Measurements from ENCODE around the gene ATP2C1. TPM values are rescaled to one million over a fixed set of nuclear protein-coding genes. Genes with fewer than 3 reads are reported as not detected.
A peak's percentile ranks its signal among the peaks of the same experiment; 100 is the strongest.

ATP2C1 gene
- total and polyA plus RNA-seq, 2 of the 13 experiments (the other 11 are each of a cell fraction or from before 2014, with no cell fraction given), result 32.4 to 37.6 TPM

DNA sequence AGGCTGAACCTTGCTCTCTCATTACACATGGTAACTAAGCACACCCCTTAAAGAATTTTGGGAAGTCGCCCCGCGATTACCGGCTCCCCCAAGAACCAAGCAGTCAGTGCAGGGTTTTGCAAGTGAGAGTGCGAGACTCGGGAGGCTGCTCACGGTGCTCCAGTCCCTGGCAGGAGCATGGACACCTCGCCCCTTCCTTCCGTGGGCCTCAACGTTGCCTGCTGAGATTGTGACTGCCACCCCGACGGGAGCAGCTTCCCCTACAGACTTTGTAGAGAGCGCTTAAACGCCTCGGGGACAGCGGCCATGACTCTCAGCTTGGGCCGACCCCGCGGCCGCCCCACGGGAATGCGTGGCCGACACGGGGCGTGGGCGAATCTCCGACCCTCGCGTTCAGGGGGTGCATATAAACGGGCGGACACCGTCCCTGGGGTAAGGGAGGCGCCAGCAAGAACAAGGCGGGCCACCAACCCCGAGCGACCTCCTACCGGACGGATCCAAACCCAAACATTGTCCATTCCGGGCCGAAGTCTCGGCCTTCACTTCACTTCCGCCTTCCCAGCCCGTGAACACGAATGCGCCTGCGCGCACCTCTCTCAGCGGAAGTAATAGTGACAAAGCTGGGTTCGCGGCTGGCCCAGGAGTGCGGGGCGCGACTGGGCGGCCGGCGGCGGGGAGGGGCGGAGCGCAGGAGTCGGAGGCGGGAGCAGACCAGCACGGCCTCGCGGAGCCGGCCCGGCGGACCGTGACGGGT is at the start of gene ATP2C1 (continued):
- no peak for TF ChIP-seq ZNF562 (CRISPR knock-in tag; IDR thresholded peaks at IDR 0.05; ENCODE audit: borderline replicate concordance)
- TF ChIP-seq, protein P1, sequence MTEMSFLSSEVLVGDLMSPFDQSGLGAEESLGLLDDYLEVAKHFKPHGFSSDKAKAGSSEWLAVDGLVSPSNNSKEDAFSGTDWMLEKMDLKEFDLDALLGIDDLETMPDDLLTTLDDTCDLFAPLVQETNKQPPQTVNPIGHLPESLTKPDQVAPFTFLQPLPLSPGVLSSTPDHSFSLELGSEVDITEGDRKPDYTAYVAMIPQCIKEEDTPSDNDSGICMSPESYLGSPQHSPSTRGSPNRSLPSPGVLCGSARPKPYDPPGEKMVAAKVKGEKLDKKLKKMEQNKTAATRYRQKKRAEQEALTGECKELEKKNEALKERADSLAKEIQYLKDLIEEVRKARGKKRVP (CRISPR knock-in tag; IDR thresholded peaks at IDR 0.05), result peak in 1 of 2 experiments; percentile 32; a peak in 1 of 4 replicates
- no peak for TF ChIP-seq ZNF530 (CRISPR knock-in tag; IDR thresholded peaks at IDR 0.05; ENCODE audit: low read depth)
- TF ChIP-seq, protein P2, sequence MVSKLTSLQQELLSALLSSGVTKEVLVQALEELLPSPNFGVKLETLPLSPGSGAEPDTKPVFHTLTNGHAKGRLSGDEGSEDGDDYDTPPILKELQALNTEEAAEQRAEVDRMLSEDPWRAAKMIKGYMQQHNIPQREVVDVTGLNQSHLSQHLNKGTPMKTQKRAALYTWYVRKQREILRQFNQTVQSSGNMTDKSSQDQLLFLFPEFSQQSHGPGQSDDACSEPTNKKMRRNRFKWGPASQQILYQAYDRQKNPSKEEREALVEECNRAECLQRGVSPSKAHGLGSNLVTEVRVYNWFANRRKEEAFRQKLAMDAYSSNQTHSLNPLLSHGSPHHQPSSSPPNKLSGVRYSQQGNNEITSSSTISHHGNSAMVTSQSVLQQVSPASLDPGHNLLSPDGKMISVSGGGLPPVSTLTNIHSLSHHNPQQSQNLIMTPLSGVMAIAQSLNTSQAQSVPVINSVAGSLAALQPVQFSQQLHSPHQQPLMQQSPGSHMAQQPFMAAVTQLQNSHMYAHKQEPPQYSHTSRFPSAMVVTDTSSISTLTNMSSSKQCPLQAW (CRISPR knock-in tag; IDR thresholded peaks at IDR 0.05), result no peak; the same call in 1 of the 2 replicates
- TF ChIP-seq CAMTA2 (CRISPR knock-in tag; IDR thresholded peaks at IDR 0.05; ENCODE audit: borderline replicate concordance), result no peak
- TF ChIP-seq SNAI1 (CRISPR knock-in tag; IDR thresholded peaks at IDR 0.05; ENCODE audit: borderline replicate concordance), result peak; percentile 82; the same call in 1 of the 2 replicates
- TF ChIP-seq ESRRA (CRISPR knock-in tag; IDR thresholded peaks at IDR 0.05; ENCODE audit: low read depth), result peak; percentile 57; the same call in 1 of the 2 replicates
- TF ChIP-seq, protein P3, sequence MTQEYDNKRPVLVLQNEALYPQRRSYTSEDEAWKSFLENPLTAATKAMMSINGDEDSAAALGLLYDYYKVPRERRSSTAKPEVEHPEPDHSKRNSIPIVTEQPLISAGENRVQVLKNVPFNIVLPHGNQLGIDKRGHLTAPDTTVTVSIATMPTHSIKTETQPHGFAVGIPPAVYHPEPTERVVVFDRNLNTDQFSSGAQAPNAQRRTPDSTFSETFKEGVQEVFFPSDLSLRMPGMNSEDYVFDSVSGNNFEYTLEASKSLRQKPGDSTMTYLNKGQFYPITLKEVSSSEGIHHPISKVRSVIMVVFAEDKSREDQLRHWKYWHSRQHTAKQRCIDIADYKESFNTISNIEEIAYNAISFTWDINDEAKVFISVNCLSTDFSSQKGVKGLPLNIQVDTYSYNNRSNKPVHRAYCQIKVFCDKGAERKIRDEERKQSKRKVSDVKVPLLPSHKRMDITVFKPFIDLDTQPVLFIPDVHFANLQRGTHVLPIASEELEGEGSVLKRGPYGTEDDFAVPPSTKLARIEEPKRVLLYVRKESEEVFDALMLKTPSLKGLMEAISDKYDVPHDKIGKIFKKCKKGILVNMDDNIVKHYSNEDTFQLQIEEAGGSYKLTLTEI (CRISPR knock-in tag; conservative IDR thresholded peaks at IDR 0.05), result no peak
- TF ChIP-seq PCBP1 (IDR thresholded peaks at IDR 0.05; ENCODE audit: borderline replicate concordance, low read depth, low read length), result no peak
- no peak; the same call in 1 of the 2 replicates for TF ChIP-seq HOXA5 (CRISPR knock-in tag; IDR thresholded peaks at IDR 0.05)
- no peak for TF ChIP-seq DNMT3B (CRISPR knock-in tag; conservative IDR thresholded peaks at IDR 0.05)
- TF ChIP-seq, protein P4, sequence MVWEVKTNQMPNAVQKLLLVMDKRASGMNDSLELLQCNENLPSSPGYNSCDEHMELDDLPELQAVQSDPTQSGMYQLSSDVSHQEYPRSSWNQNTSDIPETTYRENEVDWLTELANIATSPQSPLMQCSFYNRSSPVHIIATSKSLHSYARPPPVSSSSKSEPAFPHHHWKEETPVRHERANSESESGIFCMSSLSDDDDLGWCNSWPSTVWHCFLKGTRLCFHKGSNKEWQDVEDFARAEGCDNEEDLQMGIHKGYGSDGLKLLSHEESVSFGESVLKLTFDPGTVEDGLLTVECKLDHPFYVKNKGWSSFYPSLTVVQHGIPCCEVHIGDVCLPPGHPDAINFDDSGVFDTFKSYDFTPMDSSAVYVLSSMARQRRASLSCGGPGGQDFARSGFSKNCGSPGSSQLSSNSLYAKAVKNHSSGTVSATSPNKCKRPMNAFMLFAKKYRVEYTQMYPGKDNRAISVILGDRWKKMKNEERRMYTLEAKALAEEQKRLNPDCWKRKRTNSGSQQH (CRISPR knock-in tag; IDR thresholded peaks at IDR 0.05; ENCODE audit: low read depth), result 0 out of 2 replicates have a peak, but pooled peaks have one; percentile 5
- TF ChIP-seq NFE2 (CRISPR knock-in tag; IDR thresholded peaks at IDR 0.05), result no peak; the same call in 1 of the 2 replicates
- TF ChIP-seq ZSCAN9 (CRISPR knock-in tag; IDR thresholded peaks at IDR 0.05; ENCODE audit: borderline replicate concordance), result no peak
- TF ChIP-seq MIER2 (CRISPR knock-in tag; IDR thresholded peaks at IDR 0.05), result no peak
- TF ChIP-seq, protein P5, sequence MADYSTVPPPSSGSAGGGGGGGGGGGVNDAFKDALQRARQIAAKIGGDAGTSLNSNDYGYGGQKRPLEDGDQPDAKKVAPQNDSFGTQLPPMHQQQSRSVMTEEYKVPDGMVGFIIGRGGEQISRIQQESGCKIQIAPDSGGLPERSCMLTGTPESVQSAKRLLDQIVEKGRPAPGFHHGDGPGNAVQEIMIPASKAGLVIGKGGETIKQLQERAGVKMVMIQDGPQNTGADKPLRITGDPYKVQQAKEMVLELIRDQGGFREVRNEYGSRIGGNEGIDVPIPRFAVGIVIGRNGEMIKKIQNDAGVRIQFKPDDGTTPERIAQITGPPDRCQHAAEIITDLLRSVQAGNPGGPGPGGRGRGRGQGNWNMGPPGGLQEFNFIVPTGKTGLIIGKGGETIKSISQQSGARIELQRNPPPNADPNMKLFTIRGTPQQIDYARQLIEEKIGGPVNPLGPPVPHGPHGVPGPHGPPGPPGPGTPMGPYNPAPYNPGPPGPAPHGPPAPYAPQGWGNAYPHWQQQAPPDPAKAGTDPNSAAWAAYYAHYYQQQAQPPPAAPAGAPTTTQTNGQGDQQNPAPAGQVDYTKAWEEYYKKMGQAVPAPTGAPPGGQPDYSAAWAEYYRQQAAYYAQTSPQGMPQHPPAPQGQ (CRISPR knock-in tag; IDR thresholded peaks at IDR 0.05; ENCODE audit: borderline replicate concordance), result no peak
- TF ChIP-seq ZNF737 (CRISPR knock-in tag; IDR thresholded peaks at IDR 0.05; ENCODE audit: borderline replicate concordance), result 0 out of 2 replicates have a peak, but pooled peaks have one; percentile 40
- TF ChIP-seq AGO1 (IDR thresholded peaks at IDR 0.05; ENCODE audit: low read depth, low read length, poor library complexity, severe bottlenecking), result no peak
- TF ChIP-seq ZNF251 (CRISPR knock-in tag; IDR thresholded peaks at IDR 0.05), result no peak
- TF ChIP-seq ZNF572 (CRISPR knock-in tag; IDR thresholded peaks at IDR 0.05), result no peak
- no peak for TF ChIP-seq ZNF629 (CRISPR knock-in tag; conservative IDR thresholded peaks at IDR 0.05)

All from HepG2 (cell line).